Measurements from ENCODE around the gene ALK. TPM values are rescaled to one million over a fixed set of nuclear protein-coding genes. Genes with fewer than 3 reads are reported as not detected.

Gene ALK
- total RNA-seq, 1 donor from 2014 or later, result 1.1 TPM

GRCh38 chr2:29535188-29535587 lies 386.2 kb downstream of the ALK start:
- no peaks in the 10 kb centered on the region for H3K4me1 ChIP-seq
- DNase-seq (no peak), ATAC-seq (no peak)

GRCh38 chr2:29532436-29532835 lies 388.9 kb downstream of the ALK start:
- no peaks in the 10 kb centered on the region for H3K9me3 ChIP-seq
- H3K4me1 ChIP-seq, result no peaks in the 10 kb centered on the region
- intact Hi-C loops (cut with DNase I), result no loop called here
- H3K27me3 ChIP-seq (ENCODE audit: low read depth), result no peaks in the 10 kb centered on the region
- H3K36me3 ChIP-seq, result no peaks in the 10 kb centered on the region
- H3K4me3 ChIP-seq, result no peak overlapping the region
- DNase-seq (no peak), ATAC-seq (no peak)
- TF ChIP-seq CTCF (IDR thresholded peaks at IDR 0.05), result no peak
- H3K27ac ChIP-seq, result no peak overlapping the region

More at GRCh38 chr2:29535188-29535587, 386.2 kb downstream of the ALK start:
- no peak overlapping the region for H3K4me3 ChIP-seq
- TF ChIP-seq CTCF (IDR thresholded peaks at IDR 0.05), result no peak
- no peaks in the 10 kb centered on the region for H3K27me3 ChIP-seq (ENCODE audit: low read depth)
- intact Hi-C loops (cut with DNase I), result no loop called here
- H3K27ac ChIP-seq, result no peak overlapping the region
- no peaks in the 10 kb centered on the region for H3K9me3 ChIP-seq
- no peaks in the 10 kb centered on the region for H3K36me3 ChIP-seq

GRCh38 chr2:29531626-29532025 lies 389.8 kb downstream of the ALK start:
- TF ChIP-seq CTCF (IDR thresholded peaks at IDR 0.05), result no peak
- ATAC-seq (no peak), DNase-seq (no peak)
- H3K27me3 ChIP-seq (ENCODE audit: low read depth), result no peaks in the 10 kb centered on the region
- H3K36me3 ChIP-seq, result no peaks in the 10 kb centered on the region
- H3K9me3 ChIP-seq, result no peaks in the 10 kb centered on the region
- H3K27ac ChIP-seq, result no peak overlapping the region
- H3K4me3 ChIP-seq, result no peak overlapping the region
- intact Hi-C loops (cut with DNase I), result no loop called here
- H3K4me1 ChIP-seq, result no peaks in the 10 kb centered on the region

- H3K27me3 ChIP-seq (ENCODE audit: low read depth), result no peaks in the 10 kb centered on the region
- no peak for TF ChIP-seq CTCF (IDR thresholded peaks at IDR 0.05)
- no peaks in the 10 kb centered on the region for H3K9me3 ChIP-seq
- H3K4me3 ChIP-seq, result no peak overlapping the region
- H3K27ac ChIP-seq, result no peak overlapping the region
- ATAC-seq, result no peak
- no peak for DNase-seq
- H3K36me3 ChIP-seq, result no peaks in the 10 kb centered on the region
- intact Hi-C loops (cut with DNase I), result no loop called here
- no peaks in the 10 kb centered on the region for H3K4me1 ChIP-seq
These were observed 391.1 kb downstream of the ALK start for GRCh38 chr2:29530281-29530680.

- ATAC-seq, result peak; percentile 60 to 65
- H3K4me3 ChIP-seq, result no peak overlapping the region
These were observed 392.4 kb downstream of the ALK start for GRCh38 chr2:29528891-29529520.

More at GRCh38 chr2:29528891-29529520, 392.4 kb downstream of the ALK start:
- no peaks in the 10 kb centered on the region for H3K4me1 ChIP-seq
- no peaks in the 10 kb centered on the region for H3K9me3 ChIP-seq
- no peaks in the 10 kb centered on the region for H3K27me3 ChIP-seq (ENCODE audit: low read depth)
- H3K36me3 ChIP-seq, result no peaks in the 10 kb centered on the region
- DNase-seq, result peak; percentile 54
- intact Hi-C loops (cut with DNase I), result no loop called here
- no peak overlapping the region for H3K27ac ChIP-seq
- TF ChIP-seq CTCF (IDR thresholded peaks at IDR 0.05), result no peak
